Natural killer cell (primary cell): Measurements from ENCODE around the gene SMAD4. TPM values are rescaled to one million over a fixed set of nuclear protein-coding genes. Genes with fewer than 3 reads are reported as not detected.

Source experiments
- ATAC-seq, 3 donors: fragments of 150-1000 bp in 2 of 3; fragments of 200-7000 bp in 1 of 3; cut with Tn5 transposase; 1 replicate in 1 of 3; 2 replicates in 2 of 3; pipeline ENCODE4 v1.10.0; 2021; ENCODE audit warnings: mild to moderate bottlenecking in 2 of 3, moderate library complexity in 2 of 3
- DNase-seq, 2 donors: peaks; one replicate each; pipeline versions ENCODE4 v3.0.0 to v3.0.0-alpha.2; 2013 to 2021; ENCODE audit warnings: mixed read lengths in 1 of 2
- H3K27ac ChIP-seq: one replicate; pipeline ENCODE4 v1.5.1; 2013; ENCODE audit warnings: mild to moderate bottlenecking, low read length
- H3K27me3 ChIP-seq: one replicate; pipeline ENCODE4 v1.6.1; 2013; ENCODE audit warnings: low read length; ENCODE audit not compliant: control insufficient read depth, insufficient read depth
- H3K36me3 ChIP-seq: one replicate; pipeline ENCODE4 v1.6.1; 2013; ENCODE audit warnings: low read length; ENCODE audit not compliant: control insufficient read depth, insufficient read depth
- H3K4me1 ChIP-seq: one replicate; pipeline ENCODE4 v1.6.1; 2013; ENCODE audit warnings: low read length; ENCODE audit not compliant: control insufficient read depth, insufficient read depth
- H3K4me3 ChIP-seq: one replicate; pipeline ENCODE4 v1.5.1; 2013; ENCODE audit warnings: low read length
- H3K9me3 ChIP-seq: one replicate; pipeline ENCODE4 v1.6.1; 2013; ENCODE audit warnings: low read length; ENCODE audit not compliant: control insufficient read depth, insufficient read depth
- H3K27ac Mint-ChIP-seq, 2 donors: one replicate each; pipeline ENCODE4 v1.8.0; 2022; ENCODE audit warnings: mild to moderate bottlenecking in 2 of 2, mixed read lengths in 2 of 2, moderate library complexity in 1 of 2
- H3K27me3 Mint-ChIP-seq, 2 donors: one replicate each; pipeline ENCODE4 v1.8.0; 2022; ENCODE audit warnings: low read depth in 2 of 2, mixed read lengths in 2 of 2
- H3K36me3 Mint-ChIP-seq: one replicate; pipeline ENCODE4 v1.8.0; 2022; ENCODE audit warnings: mixed read lengths
- H3K4me1 Mint-ChIP-seq, 2 donors: one replicate each; pipeline ENCODE4 v1.8.0; 2022; ENCODE audit warnings: mixed read lengths in 2 of 2
- H3K4me3 Mint-ChIP-seq: one replicate; pipeline ENCODE4 v1.8.0; 2022; ENCODE audit warnings: mild to moderate bottlenecking, moderate library complexity, mixed read lengths
- H3K9me3 Mint-ChIP-seq, 2 donors: one replicate each; pipeline ENCODE4 v1.8.0; 2022; ENCODE audit warnings: mixed read lengths in 2 of 2
- WGBS: methylation state at CpG from one replicate; pipeline ENCODE4 v1.1.7; 2013; ENCODE audit warnings: missing lambda C conversion rate; ENCODE audit not compliant: insufficient coverage; 5-methylcytosine and 5-hydroxymethylcytosine counted together
- intact Hi-C: fragments of 100-400 bp; cut with micrococcal nuclease; formaldehyde crosslinking; loops from one replicate; pipeline ENCODE4 v1.14.2; 2022
- total RNA-seq, 4 donors: library from RNA; stranded (reverse); fragments of 120-200 nt in 1 of 4; gene quantifications; one replicate each; pipeline versions ENCODE4 v1.2.3 to v1.2.4, GENCODE V29; 2013 to 2022
- TF ChIP-seq, protein P1 (sequence below): fragments of 200-600 bp; IDR thresholded peaks from one replicate; pipeline ENCODE4 v1.8.0; 2022; ENCODE audit warnings: antibody characterized with exemption

SMAD4 gene
- total RNA-seq, 3 donors from 2014 or later (not counting 1 experiment from before 2014, with no cell fraction given), result 63.4 to 92.7 (median 73.8) TPM

DNA sequence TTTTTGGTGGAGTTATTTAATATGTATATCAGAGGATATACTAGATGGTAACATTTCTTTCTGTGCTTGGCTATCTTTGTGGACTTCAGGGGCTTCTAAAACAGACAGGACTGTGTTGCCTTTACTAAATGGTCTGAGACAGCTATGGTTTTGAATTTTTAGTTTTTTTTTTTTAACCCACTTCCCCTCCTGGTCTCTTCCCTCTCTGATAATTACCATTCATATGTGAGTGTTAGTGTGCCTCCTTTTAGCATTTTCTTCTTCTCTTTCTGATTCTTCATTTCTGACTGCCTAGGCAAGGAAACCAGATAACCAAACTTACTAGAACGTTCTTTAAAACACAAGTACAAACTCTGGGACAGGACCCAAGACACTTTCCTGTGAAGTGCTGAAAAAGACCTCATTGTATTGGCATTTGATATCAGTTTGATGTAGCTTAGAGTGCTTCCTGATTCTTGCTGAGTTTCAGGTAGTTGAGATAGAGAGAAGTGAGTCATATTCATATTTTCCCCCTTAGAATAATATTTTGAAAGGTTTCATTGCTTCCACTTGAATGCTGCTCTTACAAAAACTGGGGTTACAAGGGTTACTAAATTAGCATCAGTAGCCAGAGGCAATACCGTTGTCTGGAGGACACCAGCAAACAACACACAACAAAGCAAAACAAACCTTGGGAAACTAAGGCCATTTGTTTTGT is 52.7 kb downstream of the SMAD4 start:
- peaks cover 6 to 14% of the 10 kb centered on the region in 2 donors for H3K4me1 Mint-ChIP-seq
- no peaks in the 10 kb centered on the region for H3K27me3 Mint-ChIP-seq
- TF ChIP-seq, protein P1, sequence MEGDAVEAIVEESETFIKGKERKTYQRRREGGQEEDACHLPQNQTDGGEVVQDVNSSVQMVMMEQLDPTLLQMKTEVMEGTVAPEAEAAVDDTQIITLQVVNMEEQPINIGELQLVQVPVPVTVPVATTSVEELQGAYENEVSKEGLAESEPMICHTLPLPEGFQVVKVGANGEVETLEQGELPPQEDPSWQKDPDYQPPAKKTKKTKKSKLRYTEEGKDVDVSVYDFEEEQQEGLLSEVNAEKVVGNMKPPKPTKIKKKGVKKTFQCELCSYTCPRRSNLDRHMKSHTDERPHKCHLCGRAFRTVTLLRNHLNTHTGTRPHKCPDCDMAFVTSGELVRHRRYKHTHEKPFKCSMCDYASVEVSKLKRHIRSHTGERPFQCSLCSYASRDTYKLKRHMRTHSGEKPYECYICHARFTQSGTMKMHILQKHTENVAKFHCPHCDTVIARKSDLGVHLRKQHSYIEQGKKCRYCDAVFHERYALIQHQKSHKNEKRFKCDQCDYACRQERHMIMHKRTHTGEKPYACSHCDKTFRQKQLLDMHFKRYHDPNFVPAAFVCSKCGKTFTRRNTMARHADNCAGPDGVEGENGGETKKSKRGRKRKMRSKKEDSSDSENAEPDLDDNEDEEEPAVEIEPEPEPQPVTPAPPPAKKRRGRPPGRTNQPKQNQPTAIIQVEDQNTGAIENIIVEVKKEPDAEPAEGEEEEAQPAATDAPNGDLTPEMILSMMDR, result no peak
- no peak for DNase-seq
- Histone ChIP-seq H3K4me3 (no peak overlapping the region), H3K36me3 (peaks cover 52% of the 10 kb centered on the region), H3K27me3 (no peaks in the 10 kb centered on the region), H3K4me1 (no peaks in the 10 kb centered on the region), H3K27ac (no peak overlapping the region), H3K9me3 (no peaks in the 10 kb centered on the region)
- H3K27ac Mint-ChIP-seq, result peak overlapping the region; percentile 44 to 61
- H3K9me3 Mint-ChIP-seq, result peaks cover 0 to under 1% of the 10 kb centered on the region in 2 donors
- intact Hi-C loops, result no loop called here
- H3K36me3 Mint-ChIP-seq, result peaks cover 20% of the 10 kb centered on the region
- no peak for ATAC-seq
- no peak overlapping the region for H3K4me3 Mint-ChIP-seq
- 53% methylated on average over 2 of the region's 2 CpGs for WGBS

DNA sequence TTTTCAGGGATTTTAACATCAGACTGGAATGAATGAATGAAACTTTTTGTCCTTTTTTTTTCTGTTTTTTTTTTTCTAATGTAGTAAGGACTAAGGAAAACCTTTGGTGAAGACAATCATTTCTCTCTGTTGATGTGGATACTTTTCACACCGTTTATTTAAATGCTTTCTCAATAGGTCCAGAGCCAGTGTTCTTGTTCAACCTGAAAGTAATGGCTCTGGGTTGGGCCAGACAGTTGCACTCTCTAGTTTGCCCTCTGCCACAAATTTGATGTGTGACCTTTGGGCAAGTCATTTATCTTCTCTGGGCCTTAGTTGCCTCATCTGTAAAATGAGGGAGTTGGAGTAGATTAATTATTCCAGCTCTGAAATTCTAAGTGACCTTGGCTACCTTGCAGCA is 53.4 kb downstream of the SMAD4 start:
- H3K4me3 Mint-ChIP-seq, result no peak overlapping the region
- Histone ChIP-seq H3K27ac (no peak overlapping the region), H3K36me3 (peaks cover 46% of the 10 kb centered on the region), H3K4me1 (no peaks in the 10 kb centered on the region), H3K27me3 (no peaks in the 10 kb centered on the region), H3K4me3 (no peak overlapping the region), H3K9me3 (no peaks in the 10 kb centered on the region)
- peaks cover 0 to 2% of the 10 kb centered on the region in 2 donors for H3K9me3 Mint-ChIP-seq
- H3K36me3 Mint-ChIP-seq, result peaks cover 20% of the 10 kb centered on the region
- WGBS, result 87% methylated on average over 1 of the region's 1 CpG
- H3K4me1 Mint-ChIP-seq, result peaks cover 6 to 14% of the 10 kb centered on the region in 2 donors
- peak overlapping the region; percentile 44 to 61 for H3K27ac Mint-ChIP-seq
- H3K27me3 Mint-ChIP-seq, result no peaks in the 10 kb centered on the region
- TF ChIP-seq, protein P1, result no peak
- intact Hi-C loops, result no loop called here
- DNase-seq (no peak), ATAC-seq (no peak)

DNA sequence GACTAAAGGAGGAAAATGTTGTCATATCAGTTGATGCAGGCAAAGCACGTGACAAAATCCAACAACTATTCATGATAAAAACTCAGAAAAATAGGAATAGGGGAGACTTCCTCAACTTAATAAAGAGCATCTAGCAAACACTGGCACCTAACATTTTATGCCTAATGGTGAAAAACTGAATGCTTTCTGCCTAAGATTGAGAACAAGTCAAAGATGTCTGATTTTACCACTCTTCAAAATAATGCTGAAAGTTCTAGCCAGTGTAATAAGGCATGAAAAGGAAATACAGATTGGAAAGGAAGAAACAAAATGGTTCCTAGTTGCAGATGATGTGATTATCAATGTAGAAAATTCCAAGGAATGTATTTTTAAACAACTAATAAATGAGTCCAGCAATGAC is 58.4 kb downstream of the SMAD4 start:
- no peaks in the 10 kb centered on the region for H3K9me3 ChIP-seq
- H3K4me3 ChIP-seq, result no peak overlapping the region
- no peak overlapping the region for H3K27ac ChIP-seq
- DNase-seq, result no peak
- peaks cover 21% of the 10 kb centered on the region for H3K36me3 Mint-ChIP-seq
- H3K4me1 ChIP-seq, result no peaks in the 10 kb centered on the region
- intact Hi-C loops, result no loop called here
- TF ChIP-seq, protein P1, result no peak
- no peaks in the 10 kb centered on the region for H3K27me3 Mint-ChIP-seq
- peaks cover 18% of the 10 kb centered on the region for H3K36me3 ChIP-seq
- no peak overlapping the region for H3K27ac Mint-ChIP-seq
- ATAC-seq, result no peak
- peaks cover 0 to 7% of the 10 kb centered on the region in 2 donors for H3K4me1 Mint-ChIP-seq
- no peaks in the 10 kb centered on the region for H3K27me3 ChIP-seq
- H3K9me3 Mint-ChIP-seq, result peaks cover 0 to 2% of the 10 kb centered on the region in 2 donors
- no CpG with 5 or more reads among the region's 1 CpG for WGBS
- no peak overlapping the region for H3K4me3 Mint-ChIP-seq

DNA sequence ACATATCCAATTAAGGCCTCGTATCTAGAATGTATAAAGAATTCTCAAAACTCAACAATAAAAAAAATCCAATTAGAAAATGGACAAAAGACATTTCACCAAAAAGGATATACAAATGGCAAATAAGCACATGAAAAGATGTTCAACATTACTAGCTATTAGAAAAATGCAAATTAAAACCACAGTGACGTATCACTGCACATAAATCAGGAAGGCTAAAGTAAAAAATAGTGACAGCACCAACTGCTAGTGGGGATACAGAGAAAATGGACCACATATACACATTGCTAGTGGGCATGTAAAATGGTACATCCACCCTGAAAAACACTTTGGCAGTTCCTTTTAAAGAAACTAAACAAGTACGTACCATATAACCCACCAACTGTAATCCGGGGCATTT is 59.7 kb downstream of the SMAD4 start:
- TF ChIP-seq, protein P1, result no peak
- Histone ChIP-seq H3K27ac (no peak overlapping the region), H3K27me3 (no peaks in the 10 kb centered on the region), H3K4me3 (no peak overlapping the region), H3K36me3 (peaks cover 9% of the 10 kb centered on the region), H3K4me1 (no peaks in the 10 kb centered on the region), H3K9me3 (no peaks in the 10 kb centered on the region)
- Mint-ChIP-seq H3K4me3 (no peak overlapping the region), H3K27ac (no peak overlapping the region), H3K4me1 (peaks cover 0 to 4% of the 10 kb centered on the region in 2 donors), H3K36me3 (peaks cover 14% of the 10 kb centered on the region), H3K27me3 (no peaks in the 10 kb centered on the region), H3K9me3 (peaks cover 0 to 2% of the 10 kb centered on the region in 2 donors)
- WGBS, result 87% methylated on average over 3 of the region's 4 CpGs
- DNase-seq (no peak), ATAC-seq (no peak)
- intact Hi-C loops, result no loop called here
